GM19240 (cell line): ENCODE data around the gene HAND1.
"Not testable (repeated sequence)": the region's sequence is repeated elsewhere in the genome, so short reads cannot be mapped to it uniquely, and the experiment has no call there.

Source experiments
- DNase-seq: peaks from one replicate; pipeline ENCODE4 v3.0.0; 2011; ENCODE audit warnings: low spot score; ENCODE audit not compliant: insufficient read length

Gene HAND1

GRCh38 chr5:154478224-154478565 is at the start of gene HAND1:
HAND1 (minus strand) TSS chr5:154478227; CDS start chr5:154478008, 219 bp downstream.
- DNase-seq: no peak

- no peak for DNase-seq
Observed at GRCh38 chr5:154526231-154527226, 48.5 kb upstream of the HAND1 start.

GRCh38 chr5:154524859-154525258 is 46.8 kb upstream of the HAND1 start:
- DNase-seq: no peak

- DNase-seq: no peak
Observed at GRCh38 chr5:154524181-154524580, 46.2 kb upstream of the HAND1 start.

- DNase-seq: no peak
Observed at GRCh38 chr5:154523709-154524108, 45.7 kb upstream of the HAND1 start.

- no peak for DNase-seq
Observed at GRCh38 chr5:154523104-154523503, 45.1 kb upstream of the HAND1 start.

GRCh38 chr5:154522284-154522683 is 44.3 kb upstream of the HAND1 start:
- no peak for DNase-seq

- DNase-seq: no peak
Observed at GRCh38 chr5:154521756-154522155, 43.7 kb upstream of the HAND1 start.

- no peak for DNase-seq
Observed at GRCh38 chr5:154520861-154521453, 42.9 kb upstream of the HAND1 start.

- no peak for DNase-seq
Observed at GRCh38 chr5:154519359-154519758, 41.3 kb upstream of the HAND1 start.

- no peak for DNase-seq
Observed at GRCh38 chr5:154518438-154518867, 40.4 kb upstream of the HAND1 start.

- DNase-seq: no peak
Observed at GRCh38 chr5:154517810-154518437, 39.9 kb upstream of the HAND1 start.

- no peak for DNase-seq
Observed at GRCh38 chr5:154517181-154517580, 39.2 kb upstream of the HAND1 start.

GRCh38 chr5:154516475-154516874 is 38.4 kb upstream of the HAND1 start:
- no peak for DNase-seq

- DNase-seq: not testable (repeated sequence)
Observed at GRCh38 chr5:154515488-154515887, 37.5 kb upstream of the HAND1 start.

GRCh38 chr5:154514331-154514730 is 36.3 kb upstream of the HAND1 start:
- DNase-seq: no peak

- DNase-seq: no peak
Observed at GRCh38 chr5:154513669-154514084, 35.6 kb upstream of the HAND1 start.

- no peak for DNase-seq
Observed at GRCh38 chr5:154511984-154512383, 34.0 kb upstream of the HAND1 start.

GRCh38 chr5:154509784-154510555 is 31.9 kb upstream of the HAND1 start:
- no peak for DNase-seq

- DNase-seq: no peak
Observed at GRCh38 chr5:154508114-154508513, 30.1 kb upstream of the HAND1 start.

- DNase-seq: no peak
Observed at GRCh38 chr5:154506716-154507080, 28.7 kb upstream of the HAND1 start.
